Gastroesophageal sphincter (tissue), 4 donors: ENCODE data around the gene BNIP5. TPM values are rescaled to one million over a fixed set of nuclear protein-coding genes. Genes with fewer than 3 reads are reported as not detected.

ENCODE experiments used
- ATAC-seq: fragments of 150-250 bp; one replicate; pipeline ENCODE4 v1.9.1; 2016; ENCODE audit warnings: mild to moderate bottlenecking, moderate library complexity
- H3K27ac ChIP-seq, 4 donors: fragments of 200-600 bp; sonication (generic) in 3 of 4; 1 replicate in 3 of 4; 2 replicates in 1 of 4; pipeline ENCODE4 v1.5.1; 2016 to 2019
- H3K27me3 ChIP-seq: fragments of 200-600 bp; sonication (generic); one replicate; pipeline ENCODE4 v1.5.1; 2019
- H3K36me3 ChIP-seq, 2 donors: fragments of 200-600 bp; sonication (generic); one replicate each; pipeline ENCODE4 v1.5.1; 2019; ENCODE audit warnings: control low read depth in 1 of 2
- H3K4me1 ChIP-seq, 3 donors: fragments of 200-600 bp; sonication (generic); 1 replicate in 2 of 3; 2 replicates in 1 of 3; pipeline ENCODE4 v1.5.1; 2016 to 2019; ENCODE audit warnings: control low read depth in 2 of 3
- H3K4me3 ChIP-seq, 2 donors: fragments of 200-600 bp; sonication (generic); one replicate each; pipeline ENCODE4 v1.5.1; 2019; ENCODE audit warnings: mild to moderate bottlenecking in 1 of 2, moderate library complexity in 1 of 2
- H3K9me3 ChIP-seq, 3 donors: fragments of 200-600 bp; sonication (generic); one replicate each; pipeline ENCODE4 v1.5.1; 2017 to 2019; ENCODE audit warnings: control low read depth in 2 of 3
- EP300 ChIP-seq: sonication (generic); formaldehyde crosslinking; IDR thresholded peaks from one replicate; pipeline ENCODE4 v1.6.1; 2017; ENCODE audit warnings: antibody characterized with exemption, mild to moderate bottlenecking
- POLR2A ChIP-seq, 2 donors: fragments of 450-650 bp; IDR thresholded peaks; one replicate each; pipeline ENCODE4 v1.6.1; 2017; ENCODE audit warnings: antibody characterized with exemption in 2 of 2, mild to moderate bottlenecking in 2 of 2, moderate library complexity in 1 of 2
- POLR2AphosphoS5 ChIP-seq: sonication (generic); formaldehyde crosslinking; IDR thresholded peaks from one replicate; pipeline ENCODE4 v1.6.1; 2017; ENCODE audit warnings: antibody characterized with exemption
- WGBS, 2 donors: methylation state at CpG; one replicate each; pipeline ENCODE4 v1.1.5; 2018; ENCODE audit warnings: low coverage in 1 of 2; 5-methylcytosine and 5-hydroxymethylcytosine counted together
- total RNA-seq, 4 donors: library from RNA; depleted of rRNA; stranded (reverse); fragments of >200 nt; gene quantifications; one replicate each; pipeline ENCODE4 v1.1.0, GENCODE V29; 2016
- TF ChIP-seq, protein P1 (sequence below), 4 experiments: fragments of 200-600 bp in 2 of 4; fragments of 450-650 bp in 2 of 4; sonication (generic) in 1 of 4; IDR thresholded peaks; one replicate each; pipeline ENCODE4 v1.5.1; 2017 to 2019; ENCODE audit warnings: antibody characterized with exemption in 4 of 4, mild to moderate bottlenecking in 2 of 4, moderate library complexity in 2 of 4

Gene BNIP5
- total RNA-seq, 4 donors from 2014 or later: not detected

- TF ChIP-seq POLR2AphosphoS5 (no peak), POLR2A (IDR thresholded peaks at IDR 0.05) (no peak)
- TF ChIP-seq, protein P1, sequence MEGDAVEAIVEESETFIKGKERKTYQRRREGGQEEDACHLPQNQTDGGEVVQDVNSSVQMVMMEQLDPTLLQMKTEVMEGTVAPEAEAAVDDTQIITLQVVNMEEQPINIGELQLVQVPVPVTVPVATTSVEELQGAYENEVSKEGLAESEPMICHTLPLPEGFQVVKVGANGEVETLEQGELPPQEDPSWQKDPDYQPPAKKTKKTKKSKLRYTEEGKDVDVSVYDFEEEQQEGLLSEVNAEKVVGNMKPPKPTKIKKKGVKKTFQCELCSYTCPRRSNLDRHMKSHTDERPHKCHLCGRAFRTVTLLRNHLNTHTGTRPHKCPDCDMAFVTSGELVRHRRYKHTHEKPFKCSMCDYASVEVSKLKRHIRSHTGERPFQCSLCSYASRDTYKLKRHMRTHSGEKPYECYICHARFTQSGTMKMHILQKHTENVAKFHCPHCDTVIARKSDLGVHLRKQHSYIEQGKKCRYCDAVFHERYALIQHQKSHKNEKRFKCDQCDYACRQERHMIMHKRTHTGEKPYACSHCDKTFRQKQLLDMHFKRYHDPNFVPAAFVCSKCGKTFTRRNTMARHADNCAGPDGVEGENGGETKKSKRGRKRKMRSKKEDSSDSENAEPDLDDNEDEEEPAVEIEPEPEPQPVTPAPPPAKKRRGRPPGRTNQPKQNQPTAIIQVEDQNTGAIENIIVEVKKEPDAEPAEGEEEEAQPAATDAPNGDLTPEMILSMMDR (IDR thresholded peaks at IDR 0.05): no peak
- no peak for ATAC-seq
- Histone ChIP-seq H3K4me3 (no peak overlapping the region), H3K9me3 (no peaks in the 10 kb centered on the region), H3K36me3 (no peaks in the 10 kb centered on the region), H3K4me1 (no peaks in the 10 kb centered on the region), H3K27ac (no peak overlapping the region), H3K27me3 (no peaks in the 10 kb centered on the region)
- 92 to 93% methylated on average over 6 of the region's 6 CpGs for WGBS, 2 donors
These were observed 35.4 kb upstream of the BNIP5 start for GRCh38 chr6:36372088-36372487.

DNA sequence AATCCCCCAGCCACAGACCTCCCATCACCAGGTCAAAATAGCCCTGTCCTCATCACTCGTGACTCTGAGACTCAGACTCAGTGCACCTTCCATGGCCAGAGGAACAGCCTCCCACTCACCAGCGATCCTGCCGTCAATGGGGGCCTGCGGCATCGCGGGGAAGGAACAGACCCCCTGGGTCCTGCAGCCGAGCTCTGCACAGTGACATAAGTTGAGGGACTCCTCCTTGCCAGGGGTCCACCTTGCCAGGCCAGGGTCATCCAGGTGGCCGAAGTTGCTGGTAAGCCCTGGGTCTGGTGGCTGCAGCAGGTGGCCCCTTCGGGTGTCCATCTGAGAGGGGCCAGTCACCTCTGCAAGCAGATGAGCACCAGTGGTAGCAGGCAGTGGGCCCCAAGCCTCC lies 34.5 kb upstream of the BNIP5 start:
- ATAC-seq: no peak
- 94% methylated on average over 3 of the region's 9 CpGs; no CpG with 5 or more reads in 1 of the 2 donors for WGBS, 2 donors

GRCh38 chr6:36370638-36371037 lies 34.0 kb upstream of the BNIP5 start:
- 92 to 100% methylated on average over 2 of the region's 2 CpGs for WGBS, 2 donors
- TF ChIP-seq EP300 (no peak), POLR2A (IDR thresholded peaks at IDR 0.05) (no peak), POLR2AphosphoS5 (no peak)
- TF ChIP-seq, protein P1 (IDR thresholded peaks at IDR 0.05): no peak
- H3K9me3 ChIP-seq: no peaks in the 10 kb centered on the region
- no peak overlapping the region for H3K27ac ChIP-seq
- ATAC-seq: no peak
- no peaks in the 10 kb centered on the region for H3K4me1 ChIP-seq
- H3K36me3 ChIP-seq: no peaks in the 10 kb centered on the region
- H3K27me3 ChIP-seq: no peaks in the 10 kb centered on the region
- H3K4me3 ChIP-seq: no peak overlapping the region

More for the DNA sequence above, 34.5 kb upstream of the BNIP5 start:
- Histone ChIP-seq H3K36me3 (no peaks in the 10 kb centered on the region), H3K27ac (no peak overlapping the region), H3K9me3 (no peaks in the 10 kb centered on the region), H3K27me3 (no peaks in the 10 kb centered on the region), H3K4me1 (no peaks in the 10 kb centered on the region), H3K4me3 (no peak overlapping the region)
- no peak for TF ChIP-seq POLR2AphosphoS5
- no peak for TF ChIP-seq POLR2A (IDR thresholded peaks at IDR 0.05)
- TF ChIP-seq EP300: no peak
- TF ChIP-seq, protein P1 (IDR thresholded peaks at IDR 0.05): no peak

DNA sequence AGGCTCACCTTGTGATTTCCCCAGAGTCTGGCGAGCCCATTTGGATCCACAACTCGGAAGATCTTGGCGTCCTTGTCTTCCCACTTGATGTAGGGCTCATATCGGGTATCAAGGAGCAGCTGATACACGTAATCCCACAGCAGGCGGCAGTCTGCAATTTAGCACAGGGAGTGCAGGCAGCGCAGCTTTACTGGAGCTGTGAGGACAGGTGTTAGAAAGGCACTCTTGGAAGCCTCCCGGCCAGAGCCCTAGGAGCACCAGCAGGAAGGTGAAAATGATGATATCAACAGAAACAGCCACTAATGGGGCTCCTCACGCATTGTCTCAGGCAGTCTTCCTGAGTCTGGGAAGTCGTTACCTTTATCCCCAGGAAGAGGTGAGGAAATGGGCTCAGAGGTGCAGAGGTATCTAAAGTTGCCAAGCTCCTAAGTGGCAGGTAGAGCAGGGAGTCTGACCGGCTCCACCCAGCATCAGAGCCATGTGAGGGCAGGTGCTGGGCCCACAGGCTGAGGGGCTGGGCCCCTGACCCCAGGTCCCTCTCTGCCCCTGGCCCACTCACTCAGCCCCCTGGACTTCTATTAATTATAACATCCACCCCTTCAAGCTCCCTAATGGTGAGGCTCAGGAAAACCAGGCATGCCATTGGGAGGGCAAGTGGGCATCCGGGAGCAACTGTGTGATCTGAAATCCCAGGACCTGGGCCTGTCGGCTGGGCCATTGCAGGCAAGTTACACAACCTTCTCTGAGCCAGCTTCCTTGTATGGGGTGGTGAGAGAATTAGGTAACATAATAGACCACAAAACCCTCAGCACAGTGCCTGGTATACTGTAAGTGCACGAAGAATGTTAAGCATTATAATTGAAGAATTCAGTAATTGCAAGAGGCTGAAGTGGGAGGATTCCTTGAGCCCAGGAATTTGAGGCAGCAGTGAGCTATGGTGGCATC lies 32.5 kb upstream of the BNIP5 start:
- ATAC-seq: no peak

More for the DNA sequence above, 32.5 kb upstream of the BNIP5 start:
- Histone ChIP-seq H3K4me1 (no peaks in the 10 kb centered on the region), H3K4me3 (no peak overlapping the region), H3K27me3 (no peaks in the 10 kb centered on the region), H3K27ac (no peak overlapping the region), H3K9me3 (no peaks in the 10 kb centered on the region), H3K36me3 (no peaks in the 10 kb centered on the region)
- TF ChIP-seq POLR2AphosphoS5 (no peak), EP300 (no peak), POLR2A (IDR thresholded peaks at IDR 0.05) (no peak)
- TF ChIP-seq, protein P1 (IDR thresholded peaks at IDR 0.05): no peak
- WGBS, 2 donors: 86 to 95% methylated on average over 4 to 7 of the region's 14 CpGs
